ENCODE data around the gene KRT32.

KRT32 gene

DNA sequence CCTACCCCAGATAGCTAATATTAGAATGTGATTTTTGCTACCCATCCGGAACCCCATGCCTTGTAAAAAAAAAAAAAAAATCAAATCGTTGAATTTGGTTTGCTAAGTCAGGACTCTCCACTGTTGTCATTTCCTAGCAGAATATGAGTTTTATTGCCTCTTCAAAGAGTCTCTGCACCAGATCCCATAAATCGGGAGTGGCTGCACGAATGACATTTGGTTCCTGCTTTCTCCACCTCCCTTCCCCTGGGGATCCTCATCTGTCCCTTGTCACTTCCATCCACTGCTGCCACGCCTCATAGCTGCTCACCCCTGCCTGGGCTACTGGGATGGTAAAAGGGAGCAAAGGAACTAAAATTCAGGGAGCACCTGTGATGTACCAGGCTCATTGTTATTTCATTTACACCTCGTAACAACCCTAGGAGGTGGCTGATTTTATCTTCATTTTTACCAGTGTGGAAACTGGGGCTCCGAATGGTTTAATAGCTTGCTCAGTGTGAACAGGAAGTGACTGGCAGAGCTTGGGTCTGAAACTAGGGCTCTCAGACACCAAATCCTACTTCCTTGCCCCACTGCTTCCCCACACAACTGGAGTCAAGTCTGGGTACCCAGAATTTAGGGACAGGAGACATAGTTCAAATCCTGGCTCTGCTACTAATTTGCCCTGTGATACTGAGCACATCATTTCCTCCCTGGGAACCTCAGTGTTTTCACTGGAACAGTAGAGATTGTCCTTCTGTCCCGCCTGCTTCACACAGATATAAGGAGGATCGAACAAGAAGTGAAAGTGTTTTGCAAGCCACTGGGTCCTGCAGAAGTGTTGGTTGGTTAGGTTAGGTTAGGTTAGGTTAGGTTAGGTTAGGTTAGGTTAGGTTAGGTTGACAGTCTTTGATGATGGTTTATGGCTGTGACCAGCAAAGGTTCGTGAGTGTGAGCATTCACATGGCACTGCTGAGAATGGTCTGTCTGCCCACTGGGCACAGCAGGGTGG is 23.1 kb upstream of the KRT32 start:
- no peak overlapping the region for H3K4me3 ChIP-seq (ENCODE audit: low read length)
- peaks cover 10% of the 10 kb centered on the region for H3K27me3 ChIP-seq (ENCODE audit: control insufficient read depth, insufficient read depth, low read length)
- no peaks in the 10 kb centered on the region for H3K9me3 ChIP-seq (ENCODE audit: control insufficient read depth, low read length)
- peaks cover 9% of the 10 kb centered on the region for H3K4me1 ChIP-seq (ENCODE audit: control insufficient read depth, insufficient read depth, low read length)
- no peaks in the 10 kb centered on the region for H3K36me3 ChIP-seq (ENCODE audit: control insufficient read depth, insufficient read depth, low read length)
- no peak overlapping the region for H3K9ac ChIP-seq (ENCODE audit: low read length)

DNA sequence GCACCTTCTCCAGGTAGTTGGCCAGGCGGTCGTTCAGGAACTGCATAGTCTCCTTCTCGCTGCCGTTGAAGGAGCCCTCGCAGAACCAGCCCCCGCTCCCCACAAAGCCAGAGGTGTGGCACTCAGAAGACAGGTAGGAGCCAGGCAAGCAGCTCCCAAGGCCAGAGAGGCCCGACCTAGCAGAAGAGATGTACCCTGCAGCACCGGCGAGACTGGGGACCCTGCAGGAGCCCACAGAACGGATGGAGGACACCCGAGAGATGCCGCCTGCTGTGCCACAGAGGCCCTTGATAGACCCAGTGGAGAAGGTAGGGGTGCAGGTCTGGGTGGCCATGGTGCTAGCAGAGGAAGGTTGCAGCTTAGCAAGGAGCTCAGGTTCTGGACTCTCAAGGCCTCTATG is 22.3 kb upstream of the KRT32 start, which contains the start of gene KRT36:
Gene KRT36, minus strand, starts transcription at position 380 of the 400 bp plus-strand sequence. Its CDS starts 46 bp downstream, at position 334.
- Histone ChIP-seq H3K9me3 (ENCODE audit: control insufficient read depth, low read length) (no peaks in the 10 kb centered on the region), H3K9ac (ENCODE audit: low read length) (no peak within 1 kb of the TSS), H3K36me3 (ENCODE audit: control insufficient read depth, insufficient read depth, low read length) (no peaks in the 10 kb centered on the region), H3K4me1 (ENCODE audit: control insufficient read depth, insufficient read depth, low read length) (peaks cover 17% of the 10 kb centered on the region), H3K27me3 (ENCODE audit: control insufficient read depth, insufficient read depth, low read length) (peaks cover 17% of the 10 kb centered on the region), H3K4me3 (ENCODE audit: low read length) (no peak within 1 kb of the TSS)

DNA sequence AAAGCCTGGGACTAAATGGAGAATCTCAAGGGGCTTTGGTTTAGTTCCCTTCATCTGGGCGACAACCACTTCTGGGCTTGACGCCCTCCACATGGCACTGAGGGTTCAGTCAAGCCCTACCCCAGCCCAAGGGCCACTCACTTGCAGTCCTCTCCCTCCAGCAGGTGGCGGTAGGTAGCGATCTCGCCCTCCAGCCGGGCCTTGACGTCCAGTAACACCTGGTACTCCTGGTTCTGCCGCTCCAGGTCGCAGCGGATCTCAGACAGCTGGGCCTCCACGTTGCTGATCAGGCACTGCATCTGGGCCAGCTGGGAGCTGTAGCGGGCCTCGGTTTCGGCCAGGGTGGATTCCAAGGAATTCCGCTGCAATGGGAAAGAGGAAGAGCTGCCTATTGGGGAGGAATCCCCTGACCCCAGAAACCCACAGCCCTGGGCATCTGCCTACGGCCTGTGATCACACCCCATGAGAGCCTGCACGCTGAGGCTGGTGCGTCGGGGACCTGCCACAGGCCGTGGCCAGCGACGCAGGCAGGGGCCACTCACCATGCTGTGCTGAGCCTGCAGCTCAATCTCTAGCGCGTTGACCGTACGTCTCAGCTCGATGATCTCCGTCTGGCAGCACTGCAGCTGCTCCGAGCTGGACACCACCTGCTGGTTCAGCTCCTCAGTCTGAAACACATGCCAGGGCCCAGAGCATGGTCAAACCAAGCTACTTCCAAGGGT is 19.8 kb upstream of the KRT32 start:
- Histone ChIP-seq H3K4me1 (ENCODE audit: control insufficient read depth, insufficient read depth, low read length) (peaks cover 30% of the 10 kb centered on the region), H3K4me3 (ENCODE audit: low read length) (no peak overlapping the region), H3K36me3 (ENCODE audit: control insufficient read depth, insufficient read depth, low read length) (no peaks in the 10 kb centered on the region), H3K9me3 (ENCODE audit: control insufficient read depth, low read length) (no peaks in the 10 kb centered on the region), H3K27me3 (ENCODE audit: control insufficient read depth, insufficient read depth, low read length) (peaks cover 25% of the 10 kb centered on the region), H3K9ac (ENCODE audit: low read length) (no peak overlapping the region)

DNA sequence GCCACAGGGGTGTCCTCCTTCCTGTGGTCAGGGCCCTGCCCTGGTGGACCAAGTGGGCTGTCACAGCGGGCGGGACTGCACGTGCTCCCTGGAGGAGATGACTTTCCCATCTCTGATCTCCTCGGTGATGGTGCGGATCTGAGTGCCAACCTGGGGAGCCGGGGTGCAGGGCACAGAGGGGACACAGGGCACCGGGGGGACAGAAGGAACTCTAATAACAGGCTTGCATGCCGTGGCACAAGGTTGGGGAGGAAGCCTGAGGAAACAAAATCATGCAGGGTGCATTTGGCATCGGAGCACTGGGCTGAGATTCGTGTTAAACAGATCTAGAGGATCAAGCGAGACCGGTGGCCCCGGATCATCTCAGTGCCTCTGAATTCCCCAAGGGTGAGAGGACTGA is 19.1 kb upstream of the KRT32 start:
- no peak overlapping the region for H3K4me3 ChIP-seq (ENCODE audit: low read length)
- H3K4me1 ChIP-seq (ENCODE audit: control insufficient read depth, insufficient read depth, low read length) = peaks cover 30% of the 10 kb centered on the region
- H3K9ac ChIP-seq (ENCODE audit: low read length) = no peak overlapping the region
- H3K27me3 ChIP-seq (ENCODE audit: control insufficient read depth, insufficient read depth, low read length) = peaks cover 31% of the 10 kb centered on the region
- no peaks in the 10 kb centered on the region for H3K9me3 ChIP-seq (ENCODE audit: control insufficient read depth, low read length)
- H3K36me3 ChIP-seq (ENCODE audit: control insufficient read depth, insufficient read depth, low read length) = no peaks in the 10 kb centered on the region

DNA sequence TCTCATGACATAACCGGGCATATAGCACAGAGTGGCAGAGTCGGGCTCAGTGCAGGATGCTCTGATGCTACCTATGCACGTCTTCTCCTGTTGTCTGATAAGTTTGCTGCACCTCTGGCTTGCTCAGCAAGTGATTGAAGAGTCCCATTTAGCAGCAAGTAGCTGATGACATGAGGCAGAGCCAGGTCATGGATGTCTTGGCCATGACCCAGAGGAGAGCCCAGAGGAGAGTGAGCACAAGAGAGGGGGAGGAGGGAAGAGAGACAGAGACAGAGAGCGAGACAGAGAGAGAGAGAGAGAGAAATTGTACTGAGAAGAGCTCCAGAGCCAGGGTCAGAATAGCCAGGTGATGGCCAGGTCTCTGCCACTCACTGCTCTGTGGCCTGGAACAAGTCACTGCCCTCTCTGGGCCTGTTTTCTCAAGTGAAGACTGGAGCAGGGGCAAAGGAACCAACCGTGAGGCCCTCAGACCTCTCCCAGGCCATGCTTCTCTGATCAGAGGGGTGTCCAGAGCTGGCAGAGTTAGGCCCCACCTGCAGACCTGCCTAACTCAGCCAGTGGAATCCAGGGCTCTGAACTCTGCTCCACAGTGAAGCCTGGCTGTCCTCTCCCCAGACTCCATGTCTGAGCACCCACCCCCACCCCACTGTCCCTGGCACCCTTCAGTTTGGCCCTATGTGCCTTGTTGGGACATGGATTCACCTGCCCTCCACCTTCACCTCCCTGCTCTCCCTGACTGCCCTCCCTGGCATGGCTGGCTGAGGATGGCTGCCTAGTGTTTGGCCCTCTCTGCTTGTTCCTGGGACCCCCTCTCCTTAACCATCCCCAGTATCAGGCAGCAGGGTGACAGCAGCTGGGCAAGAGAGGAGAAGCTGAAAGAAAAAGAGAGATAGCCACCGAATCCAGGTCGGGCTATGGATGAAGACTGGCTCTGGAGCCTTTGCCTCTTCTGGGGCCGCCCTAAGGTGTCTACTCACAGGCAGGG is 18.0 kb upstream of the KRT32 start:
- H3K9me3 ChIP-seq (ENCODE audit: control insufficient read depth, low read length) = no peaks in the 10 kb centered on the region
- peaks cover 30% of the 10 kb centered on the region for H3K4me1 ChIP-seq (ENCODE audit: control insufficient read depth, insufficient read depth, low read length)
- no peak overlapping the region for H3K9ac ChIP-seq (ENCODE audit: low read length)
- H3K27me3 ChIP-seq (ENCODE audit: control insufficient read depth, insufficient read depth, low read length) = peaks cover 32% of the 10 kb centered on the region
- no peaks in the 10 kb centered on the region for H3K36me3 ChIP-seq (ENCODE audit: control insufficient read depth, insufficient read depth, low read length)
- H3K4me3 ChIP-seq (ENCODE audit: low read length) = no peak overlapping the region

DNA sequence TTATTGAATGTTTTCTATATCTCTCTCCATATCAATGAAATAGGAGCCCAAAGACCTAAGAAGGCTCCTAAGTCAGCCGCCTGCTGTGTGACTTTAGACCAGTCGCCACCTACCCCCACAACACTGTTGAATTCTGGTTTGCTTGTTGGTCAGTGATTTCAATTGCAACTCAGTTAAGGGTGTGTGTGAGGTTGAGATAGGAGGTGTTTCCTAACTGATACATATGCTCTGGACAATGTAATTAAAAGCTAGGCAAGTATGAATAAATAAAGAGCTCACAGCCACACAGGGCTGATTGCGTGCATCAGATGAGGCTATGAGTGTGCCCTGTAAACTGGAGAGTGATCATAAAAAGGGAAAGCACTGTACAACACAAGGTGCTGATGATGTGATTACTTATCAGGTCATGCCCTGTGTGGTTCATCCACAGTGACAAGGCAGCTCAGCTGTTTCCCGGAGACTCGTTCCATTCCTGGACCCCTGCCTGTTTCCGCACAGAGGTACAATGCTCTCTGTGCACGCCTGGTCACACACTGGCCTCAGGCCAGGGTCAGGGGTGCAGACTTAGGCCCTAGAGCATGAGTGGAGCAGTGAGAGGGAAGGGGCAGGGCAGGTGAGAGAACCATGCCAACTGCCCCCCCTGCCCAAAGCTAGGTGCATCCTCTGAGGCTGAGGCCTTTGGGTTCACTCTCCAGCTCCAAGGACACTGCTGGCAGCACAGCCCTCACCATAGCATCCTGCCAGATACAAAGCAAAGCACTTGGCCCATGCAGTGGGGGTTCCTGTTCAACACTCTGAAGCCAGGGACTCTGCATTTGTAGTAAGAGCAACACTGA is 17.0 kb upstream of the KRT32 start:
- Histone ChIP-seq H3K4me3 (ENCODE audit: low read length) (no peak overlapping the region), H3K9ac (ENCODE audit: low read length) (no peak overlapping the region), H3K9me3 (ENCODE audit: control insufficient read depth, low read length) (no peaks in the 10 kb centered on the region), H3K27me3 (ENCODE audit: control insufficient read depth, insufficient read depth, low read length) (peaks cover 32% of the 10 kb centered on the region), H3K4me1 (ENCODE audit: control insufficient read depth, insufficient read depth, low read length) (peaks cover 30% of the 10 kb centered on the region), H3K36me3 (ENCODE audit: control insufficient read depth, insufficient read depth, low read length) (no peaks in the 10 kb centered on the region)

DNA sequence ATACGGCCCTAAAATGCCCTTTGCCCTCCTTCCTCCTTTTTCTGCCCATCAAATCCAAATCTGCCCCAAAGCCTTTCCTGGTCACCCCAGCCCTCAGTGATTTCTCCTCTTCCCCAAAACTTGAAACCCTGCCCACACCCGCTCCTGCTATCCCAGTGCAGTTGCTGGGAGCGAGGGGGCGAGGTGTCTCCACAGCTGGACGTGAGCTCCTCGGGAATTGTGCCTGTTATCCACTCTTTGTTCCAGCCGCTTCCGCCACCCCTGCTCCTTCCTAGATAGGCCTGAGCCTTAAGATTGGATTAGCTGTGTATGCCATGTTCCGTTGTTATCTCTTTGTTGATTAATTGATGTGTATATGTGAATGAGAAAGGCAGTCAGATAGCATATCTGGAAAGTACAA is 16.3 kb upstream of the KRT32 start:
- Histone ChIP-seq H3K36me3 (ENCODE audit: control insufficient read depth, insufficient read depth, low read length) (no peaks in the 10 kb centered on the region), H3K4me3 (ENCODE audit: low read length) (no peak overlapping the region), H3K9me3 (ENCODE audit: control insufficient read depth, low read length) (no peaks in the 10 kb centered on the region), H3K4me1 (ENCODE audit: control insufficient read depth, insufficient read depth, low read length) (peaks cover 30% of the 10 kb centered on the region), H3K9ac (ENCODE audit: low read length) (no peak overlapping the region), H3K27me3 (ENCODE audit: control insufficient read depth, insufficient read depth, low read length) (peaks cover 32% of the 10 kb centered on the region)

DNA sequence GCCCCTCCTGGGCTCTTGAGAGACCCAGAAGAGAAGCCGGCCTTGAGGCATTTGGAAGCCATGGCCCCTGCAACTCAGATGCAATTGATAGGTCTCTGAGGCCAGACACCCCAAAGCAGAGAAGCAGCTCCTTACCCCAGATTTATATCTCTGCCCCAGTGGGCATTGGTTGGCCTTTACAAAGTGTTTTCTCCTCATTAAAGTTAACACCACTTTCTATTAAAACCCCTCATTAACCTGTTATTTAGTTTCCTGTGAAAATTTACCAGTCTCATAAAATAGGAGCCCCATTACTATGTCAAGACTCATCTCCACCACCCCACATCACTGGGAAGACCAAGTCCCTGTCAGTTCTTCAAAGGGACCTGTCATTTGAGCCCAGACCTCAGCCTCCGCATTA is 13.8 kb upstream of the KRT32 start, which contains the start of gene KRT35:
Gene KRT35, minus strand, starts transcription at position 116 of the 400 bp plus-strand sequence. Its CDS starts 54 bp downstream, at position 62.
- peaks cover 34% of the 10 kb centered on the region for H3K4me1 ChIP-seq (ENCODE audit: control insufficient read depth, insufficient read depth, low read length)
- H3K27me3 ChIP-seq (ENCODE audit: control insufficient read depth, insufficient read depth, low read length) = peaks cover 36% of the 10 kb centered on the region
- no peak within 1 kb of the TSS for H3K9ac ChIP-seq (ENCODE audit: low read length)
- no peak within 1 kb of the TSS for H3K4me3 ChIP-seq (ENCODE audit: low read length)
- no peaks in the 10 kb centered on the region for H3K9me3 ChIP-seq (ENCODE audit: control insufficient read depth, low read length)
- no peaks in the 10 kb centered on the region for H3K36me3 ChIP-seq (ENCODE audit: control insufficient read depth, insufficient read depth, low read length)

DNA sequence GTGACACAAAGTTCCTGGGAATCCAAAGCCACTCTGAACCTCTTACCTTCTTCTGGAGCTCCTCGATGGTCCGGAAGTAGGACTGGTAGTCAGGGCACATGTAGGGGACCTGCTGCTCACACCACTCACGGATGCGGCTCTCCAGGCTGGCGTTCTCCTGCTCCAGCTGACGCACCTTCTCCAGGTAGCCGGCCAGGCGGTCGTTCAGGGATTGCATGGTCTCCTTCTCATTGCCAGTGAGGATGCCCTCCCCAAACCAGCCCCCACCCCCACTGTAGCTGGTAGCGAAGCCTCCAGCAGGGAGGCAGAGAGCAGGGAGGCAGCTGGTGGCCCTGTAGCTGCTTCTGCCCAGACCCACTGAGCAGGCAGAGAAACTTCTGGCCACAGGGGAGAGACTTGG is 13.4 kb upstream of the KRT32 start:
- Histone ChIP-seq H3K4me1 (ENCODE audit: control insufficient read depth, insufficient read depth, low read length) (peaks cover 33% of the 10 kb centered on the region), H3K9ac (ENCODE audit: low read length) (no peak overlapping the region), H3K36me3 (ENCODE audit: control insufficient read depth, insufficient read depth, low read length) (no peaks in the 10 kb centered on the region), H3K27me3 (ENCODE audit: control insufficient read depth, insufficient read depth, low read length) (peaks cover 31% of the 10 kb centered on the region), H3K4me3 (ENCODE audit: low read length) (no peak overlapping the region), H3K9me3 (ENCODE audit: control insufficient read depth, low read length) (no peaks in the 10 kb centered on the region)

DNA sequence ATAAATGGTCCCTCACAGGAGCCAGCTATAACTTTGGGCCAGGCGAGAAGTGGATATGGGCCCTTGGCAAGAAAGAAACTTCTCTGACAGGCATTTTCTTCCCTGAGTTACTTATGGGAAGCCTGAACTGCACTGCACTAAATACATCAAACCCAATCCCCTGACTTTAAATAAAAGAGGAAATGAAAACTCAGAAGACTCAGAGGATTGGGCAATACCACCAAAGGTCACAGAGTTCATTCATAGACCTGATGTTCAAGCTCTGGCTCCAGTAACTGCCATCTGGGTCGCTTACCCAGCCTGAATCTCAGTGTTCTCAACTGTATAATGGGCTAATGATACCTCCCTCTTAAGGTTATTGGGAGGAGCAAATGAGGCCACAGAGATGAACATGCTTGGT is 12.9 kb upstream of the KRT32 start:
- Histone ChIP-seq H3K9me3 (ENCODE audit: control insufficient read depth, low read length) (no peaks in the 10 kb centered on the region), H3K4me3 (ENCODE audit: low read length) (no peak overlapping the region), H3K9ac (ENCODE audit: low read length) (no peak overlapping the region), H3K4me1 (ENCODE audit: control insufficient read depth, insufficient read depth, low read length) (peaks cover 29% of the 10 kb centered on the region), H3K27me3 (ENCODE audit: control insufficient read depth, insufficient read depth, low read length) (peaks cover 27% of the 10 kb centered on the region), H3K36me3 (ENCODE audit: control insufficient read depth, insufficient read depth, low read length) (no peaks in the 10 kb centered on the region)

DNA sequence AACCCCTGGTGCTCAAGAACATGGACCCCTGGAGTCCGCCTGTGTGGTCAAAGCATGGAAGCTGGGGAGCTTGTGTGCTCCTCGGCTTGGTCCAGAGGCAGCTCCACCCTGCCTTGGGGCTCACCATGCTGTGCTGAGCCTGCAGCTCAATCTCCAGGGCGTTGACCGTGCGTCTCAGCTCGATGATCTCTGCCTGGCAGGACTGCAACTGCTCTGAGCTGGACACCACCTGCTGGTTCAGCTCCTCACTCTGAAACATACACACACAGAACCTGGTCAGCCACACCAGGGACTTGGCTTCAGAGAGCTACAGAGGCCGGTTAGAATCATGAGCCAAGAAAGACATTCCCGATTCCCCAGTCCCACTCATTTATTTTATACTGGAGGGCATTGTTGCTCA is 11.1 kb upstream of the KRT32 start:
- H3K36me3 ChIP-seq (ENCODE audit: control insufficient read depth, insufficient read depth, low read length) = no peaks in the 10 kb centered on the region
- no peak overlapping the region for H3K4me3 ChIP-seq (ENCODE audit: low read length)
- H3K27me3 ChIP-seq (ENCODE audit: control insufficient read depth, insufficient read depth, low read length) = peaks cover 16% of the 10 kb centered on the region
- H3K9me3 ChIP-seq (ENCODE audit: control insufficient read depth, low read length) = no peaks in the 10 kb centered on the region
- peaks cover 10% of the 10 kb centered on the region for H3K4me1 ChIP-seq (ENCODE audit: control insufficient read depth, insufficient read depth, low read length)
- H3K9ac ChIP-seq (ENCODE audit: low read length) = no peak overlapping the region
